Fibroblast of lung (primary cell): ENCODE results near the gene NOSIP. TPM values are rescaled to one million over a fixed set of nuclear protein-coding genes. Genes with fewer than 3 reads are reported as not detected.
A peak's percentile ranks its signal among the peaks of the same experiment; 100 is the strongest.

Experiments used
- DNase-seq, 2 donors: peaks; one replicate each; pipeline versions ENCODE4 v3.0.0 to v3.0.0-alpha.2; 2010; ENCODE audit warnings: low read depth in 2 of 2
- H2AFZ ChIP-seq: 2 replicates; pipeline ENCODE4 v1.5.1; 2012; ENCODE audit warnings: low read length, control low read depth, inconsistent platforms
- H3K27ac ChIP-seq: 2 replicates; pipeline ENCODE4 v1.5.1; 2011; ENCODE audit warnings: low read length, control low read depth; ENCODE audit not compliant: insufficient read depth
- H3K27me3 ChIP-seq: 2 replicates; pipeline ENCODE4 v1.5.1; 2011; ENCODE audit warnings: mild to moderate bottlenecking, low read length; ENCODE audit not compliant: control insufficient read depth, insufficient read depth
- H3K36me3 ChIP-seq: 2 replicates; pipeline ENCODE4 v1.5.1; 2011; ENCODE audit warnings: low read length; ENCODE audit not compliant: control insufficient read depth, insufficient read depth
- H3K4me1 ChIP-seq: 2 replicates; pipeline ENCODE4 v1.5.1; 2011; ENCODE audit warnings: low read length; ENCODE audit not compliant: control insufficient read depth, insufficient read depth; ENCODE audit errors: extremely low read depth
- H3K4me2 ChIP-seq: 2 replicates; pipeline ENCODE4 v1.5.1; 2011; ENCODE audit warnings: low read length, control low read depth; ENCODE audit not compliant: insufficient read depth; ENCODE audit errors: extremely low read depth
- H3K4me3 ChIP-seq, 4 experiments: fragments of 200-600 bp in 1 of 4; sonication (generic) in 1 of 4; replicated peaks in 1 of 4; 2 replicates each; pipeline ENCODE4 v1.5.1; 2011 to 2016; ENCODE audit warnings: low read length in 4 of 4, low read depth in 3 of 4, mild to moderate bottlenecking in 3 of 4, control low read depth in 2 of 4, inconsistent platforms in 1 of 4, mixed read lengths in 1 of 4; ENCODE audit not compliant: insufficient read depth in 1 of 4; ENCODE audit errors: control extremely low read depth in 1 of 4
- H3K79me2 ChIP-seq: 2 replicates; pipeline ENCODE4 v1.5.1; 2012; ENCODE audit warnings: mild to moderate bottlenecking, low read length, inconsistent platforms; ENCODE audit not compliant: control insufficient read depth, insufficient read depth
- H3K9ac ChIP-seq: 2 replicates; pipeline ENCODE4 v1.5.1; 2011; ENCODE audit warnings: mild to moderate bottlenecking, low read length, control low read depth; ENCODE audit not compliant: insufficient read depth
- H3K9me3 ChIP-seq: 2 replicates; pipeline ENCODE4 v1.5.1; 2012; ENCODE audit warnings: low read depth, low read length; ENCODE audit not compliant: control insufficient read depth, insufficient read depth
- H4K20me1 ChIP-seq: 2 replicates; pipeline ENCODE4 v1.5.1; 2011; ENCODE audit warnings: low read length; ENCODE audit not compliant: control insufficient read depth, insufficient read depth; ENCODE audit errors: extremely low read depth
- CTCF ChIP-seq, 2 donors: IDR thresholded peaks in 1 of 2; conservative IDR thresholded peaks in 1 of 2; 1 replicate in 1 of 2; 2 replicates in 1 of 2; pipeline ENCODE4 v1.5.1; 2011 to 2012; ENCODE audit warnings: low read length in 2 of 2, control low read depth in 1 of 2, inconsistent platforms in 1 of 2, low read depth in 1 of 2, mild to moderate bottlenecking in 1 of 2
- EZH2 ChIP-seq: IDR thresholded peaks from 2 replicates; pipeline ENCODE4 v1.5.1; 2012; ENCODE audit warnings: low read length, control low read depth, mild to moderate bottlenecking; ENCODE audit errors: missing control alignments
- polyA minus RNA-seq: library from RNA; depleted of rRNA, polyadenylated mRNA; stranded (reverse); fragments of >200 nt; gene quantifications from 2 replicates; pipeline ENCODE4 v1.2.3, GENCODE V29; 2011; ENCODE audit warnings: low replicate concordance
- polyA plus RNA-seq, 2 donors: library from polyadenylated mRNA; depleted of rRNA in 1 of 2; stranded (reverse) in 1 of 2; unstranded in 1 of 2; fragments of >200 nt; gene quantifications; 2 replicates each; pipeline ENCODE4 v1.2.1, GENCODE V29; 2011 to 2012; ENCODE audit warnings: missing spikeins in 1 of 2
- total RNA-seq: library from RNA; depleted of rRNA; stranded (reverse); fragments of >200 nt; gene quantifications from 2 replicates; pipeline ENCODE4 v1.2.1, GENCODE V29; 2014

NOSIP gene, protein sequence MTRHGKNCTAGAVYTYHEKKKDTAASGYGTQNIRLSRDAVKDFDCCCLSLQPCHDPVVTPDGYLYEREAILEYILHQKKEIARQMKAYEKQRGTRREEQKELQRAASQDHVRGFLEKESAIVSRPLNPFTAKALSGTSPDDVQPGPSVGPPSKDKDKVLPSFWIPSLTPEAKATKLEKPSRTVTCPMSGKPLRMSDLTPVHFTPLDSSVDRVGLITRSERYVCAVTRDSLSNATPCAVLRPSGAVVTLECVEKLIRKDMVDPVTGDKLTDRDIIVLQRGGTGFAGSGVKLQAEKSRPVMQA
- total RNA-seq (67.9 and 72.9 TPM in 2 replicates), polyA plus RNA-seq (41.2 and 53.5 TPM in 2 replicates), polyA minus RNA-seq (93.1 and 185 TPM in 2 replicates)
- polyA plus RNA-seq (2012): 70.0 and 91.6 TPM in 2 replicates

- DNase-seq: peak; percentile 96 to 98
- Histone ChIP-seq H3K9me3 (no peaks in the 10 kb centered on the region), H3K9ac (peak within 1 kb of the TSS; percentile 58), H3K27me3 (no peaks in the 10 kb centered on the region), H3K36me3 (no peaks in the 10 kb centered on the region), H3K4me3 (peak within 1 kb of the TSS; percentile 68 to 98 (median 88)), H3K79me2 (peaks cover 28% of the 10 kb centered on the region), H2AFZ (peak within 1 kb of the TSS; percentile 81), H3K4me2 (peak within 1 kb of the TSS; percentile 81), H3K27ac (peak within 1 kb of the TSS; percentile 55), H4K20me1 (no peaks in the 10 kb centered on the region), H3K4me1 (peaks cover 5% of the 10 kb centered on the region)
- no peak for TF ChIP-seq CTCF (conservative IDR thresholded peaks at IDR 0.05 in 1 of 2, IDR thresholded peaks at IDR 0.05 in 1 of 2; ENCODE audit: low read depth in 1 of 2, low read length in 2 of 2)
- TF ChIP-seq EZH2: no peak
Observed at GRCh38 chr19:49580264-49581006, at the start of gene NOSIP. NOSIP (minus strand) TSS chr19:49580556; CDS start chr19:49560691, 19,865 bp downstream.

GRCh38 chr19:49629659-49630058 lies 49.3 kb upstream of the NOSIP start:
- no peak overlapping the region for H3K4me2 ChIP-seq
- peaks cover 3% of the 10 kb centered on the region for H3K36me3 ChIP-seq
- no peaks in the 10 kb centered on the region for H3K4me1 ChIP-seq
- no peaks in the 10 kb centered on the region for H3K9me3 ChIP-seq
- no peaks in the 10 kb centered on the region for H4K20me1 ChIP-seq
- H3K4me3 ChIP-seq: no peak overlapping the region
- H3K9ac ChIP-seq: no peak overlapping the region
- H2AFZ ChIP-seq: no peak overlapping the region
- no peaks in the 10 kb centered on the region for H3K27me3 ChIP-seq
- H3K27ac ChIP-seq: no peak overlapping the region
- DNase-seq: no peak
- H3K79me2 ChIP-seq: no peaks in the 10 kb centered on the region
- TF ChIP-seq CTCF (conservative IDR thresholded peaks at IDR 0.05 in 1 of 2, IDR thresholded peaks at IDR 0.05 in 1 of 2; ENCODE audit: low read depth in 1 of 2, low read length in 2 of 2) (no peak), EZH2 (no peak)

- H3K4me3 ChIP-seq: no peak overlapping the region
- H3K4me1 ChIP-seq: no peaks in the 10 kb centered on the region
- H3K79me2 ChIP-seq: no peaks in the 10 kb centered on the region
- peaks cover 7% of the 10 kb centered on the region for H3K36me3 ChIP-seq
- no peaks in the 10 kb centered on the region for H4K20me1 ChIP-seq
- H3K27ac ChIP-seq: no peak overlapping the region
- H2AFZ ChIP-seq: no peak overlapping the region
- no peak overlapping the region for H3K4me2 ChIP-seq
- TF ChIP-seq EZH2 (no peak), CTCF (conservative IDR thresholded peaks at IDR 0.05 in 1 of 2, IDR thresholded peaks at IDR 0.05 in 1 of 2; ENCODE audit: low read depth in 1 of 2, low read length in 2 of 2) (no peak)
- H3K27me3 ChIP-seq: no peaks in the 10 kb centered on the region
- no peaks in the 10 kb centered on the region for H3K9me3 ChIP-seq
- H3K9ac ChIP-seq: no peak overlapping the region
- DNase-seq: no peak
Observed at GRCh38 chr19:49626226-49626625, 45.9 kb upstream of the NOSIP start.
